GM21447 (cell line): ENCODE data around the gene DDX51.

Experiments
- ATAC-seq: cut with Tn5 transposase; IDR thresholded peaks from one replicate; pipeline ENCODE4 v1.9.1; 2021; ENCODE audit not compliant: unreplicated experiment

DDX51 gene

DNA sequence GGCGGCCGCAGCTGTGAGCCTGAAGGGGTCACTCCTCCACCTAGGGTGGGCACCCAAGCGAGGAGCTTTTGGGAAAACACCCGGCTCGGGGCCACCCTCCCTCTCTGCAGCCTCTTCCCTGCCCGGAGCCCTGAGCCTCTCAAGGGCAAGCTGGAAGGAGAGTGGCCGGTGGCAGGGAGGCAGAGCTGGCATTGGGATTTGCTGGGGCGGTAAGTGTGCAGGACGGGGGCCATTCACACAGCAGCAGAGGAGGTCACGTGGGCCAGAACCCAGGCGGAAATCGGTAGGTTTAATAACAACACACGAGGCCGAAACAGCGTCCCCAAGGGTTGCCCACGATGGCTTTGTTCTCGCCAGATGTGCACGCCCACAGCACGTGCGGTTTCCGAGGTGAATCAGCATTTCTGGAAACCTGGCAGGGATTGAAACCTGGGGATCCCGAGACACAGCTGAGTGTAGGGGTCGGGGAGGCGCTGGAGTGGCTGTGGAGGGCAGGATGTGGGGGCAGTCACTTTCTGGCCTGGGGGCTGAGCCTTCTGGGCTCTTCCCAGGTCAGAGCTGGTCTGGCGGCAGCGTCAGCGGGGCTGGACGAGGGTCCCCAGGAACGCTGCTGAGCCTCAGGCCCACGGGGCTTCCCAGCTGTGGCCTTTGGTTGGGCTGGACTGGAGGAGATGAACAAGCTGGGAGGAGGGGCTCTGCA is 23.6 kb upstream of the DDX51 start:
- no peak for ATAC-seq

- no peak for ATAC-seq
These were observed 22.9 kb upstream of the DDX51 start for GRCh38 chr12:132166801-132167591.

- no peak for ATAC-seq
These were observed 22.0 kb upstream of the DDX51 start for GRCh38 chr12:132166093-132166492.

GRCh38 chr12:132165584-132165983 is 21.5 kb upstream of the DDX51 start:
- ATAC-seq, result no peak

- no peak for ATAC-seq
These were observed 20.3 kb upstream of the DDX51 start for GRCh38 chr12:132164426-132164825.

DNA sequence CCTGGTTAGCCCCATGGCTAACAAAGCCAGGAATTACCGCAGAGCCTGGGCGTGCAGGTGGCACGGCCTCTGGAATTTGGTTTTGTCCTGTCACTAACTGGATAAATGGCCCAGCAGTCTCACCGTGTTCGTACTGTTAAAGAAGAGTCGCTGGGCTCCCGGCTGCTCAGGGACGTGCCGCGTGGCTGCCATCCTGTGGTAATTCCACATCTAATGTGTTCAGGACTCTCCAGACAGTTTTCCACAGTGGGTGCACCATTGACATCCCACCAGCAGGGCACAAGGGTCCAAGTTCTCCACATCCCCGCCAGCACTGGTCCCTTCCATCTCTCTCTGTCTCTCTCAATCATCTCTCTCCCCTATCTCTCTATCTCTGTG is 19.8 kb upstream of the DDX51 start:
- ATAC-seq, result no peak

DNA sequence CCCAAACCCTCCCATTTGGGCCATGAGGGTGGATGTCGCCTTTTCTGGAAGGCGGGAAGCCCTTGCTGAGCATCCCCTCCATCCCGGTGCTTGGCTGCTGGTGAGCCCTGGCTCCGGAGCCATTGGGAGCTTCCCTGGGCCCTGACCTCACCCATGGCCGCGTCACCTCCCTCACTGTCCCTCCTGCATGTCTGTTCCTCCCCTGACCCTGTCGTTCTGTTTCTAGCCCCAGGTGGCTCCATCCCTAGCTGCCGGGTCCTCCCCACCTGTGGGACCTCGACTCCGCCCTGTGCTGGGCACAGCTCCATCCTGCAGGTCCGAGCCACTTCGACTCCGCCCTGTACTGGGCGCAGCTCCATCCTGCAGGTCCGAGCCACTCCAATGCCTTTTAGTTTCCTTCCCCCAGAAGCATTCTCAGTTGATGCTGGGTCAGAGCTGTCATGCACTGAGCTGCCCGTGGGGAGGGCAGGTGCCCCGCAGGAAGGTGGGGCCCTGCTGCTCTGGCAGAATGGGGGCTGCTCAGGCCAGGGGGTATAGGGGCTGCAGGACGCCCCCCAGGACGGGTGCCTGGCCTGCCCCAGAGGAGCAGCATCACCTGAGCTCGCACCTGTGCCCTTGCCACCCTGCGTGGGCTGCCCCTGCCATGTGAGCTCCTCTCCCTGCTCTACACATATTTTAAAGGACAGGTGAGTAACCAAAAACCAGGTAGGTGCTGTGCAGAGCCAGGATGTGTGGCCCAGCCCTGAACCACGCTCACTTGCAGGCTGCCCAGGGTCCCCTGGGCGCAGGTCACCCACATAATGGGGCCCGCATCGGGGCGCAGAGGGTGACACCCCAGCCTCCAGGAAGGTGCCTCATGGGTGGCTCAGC is 19.2 kb upstream of the DDX51 start:
- no peak for ATAC-seq

DNA sequence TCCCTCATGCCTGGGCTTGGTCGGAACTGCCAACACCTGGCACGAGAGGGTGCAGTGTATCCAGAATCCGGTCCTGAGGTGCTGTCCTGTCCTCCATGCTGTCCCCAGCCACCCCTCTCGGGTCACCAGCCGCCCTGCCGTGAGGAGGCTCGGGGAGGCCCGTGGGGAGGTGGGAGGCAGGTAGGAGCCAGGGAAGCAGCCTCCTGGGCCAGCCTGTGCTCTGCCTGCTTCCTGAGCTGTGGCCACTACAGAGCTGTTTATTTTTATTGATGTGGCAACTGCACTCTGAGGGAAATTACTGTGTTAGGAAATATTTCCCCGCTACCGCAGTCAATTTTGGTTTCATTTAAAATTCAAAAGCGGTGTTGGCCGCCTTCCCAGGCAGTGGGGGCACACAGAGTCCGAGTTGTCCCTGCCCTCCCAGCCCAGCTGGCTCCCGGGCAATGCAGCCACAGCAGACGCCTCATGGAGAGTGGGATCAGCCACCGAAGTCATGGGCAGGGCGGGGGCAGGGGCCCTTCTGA is 18.5 kb upstream of the DDX51 start:
- ATAC-seq, result no peak

DNA sequence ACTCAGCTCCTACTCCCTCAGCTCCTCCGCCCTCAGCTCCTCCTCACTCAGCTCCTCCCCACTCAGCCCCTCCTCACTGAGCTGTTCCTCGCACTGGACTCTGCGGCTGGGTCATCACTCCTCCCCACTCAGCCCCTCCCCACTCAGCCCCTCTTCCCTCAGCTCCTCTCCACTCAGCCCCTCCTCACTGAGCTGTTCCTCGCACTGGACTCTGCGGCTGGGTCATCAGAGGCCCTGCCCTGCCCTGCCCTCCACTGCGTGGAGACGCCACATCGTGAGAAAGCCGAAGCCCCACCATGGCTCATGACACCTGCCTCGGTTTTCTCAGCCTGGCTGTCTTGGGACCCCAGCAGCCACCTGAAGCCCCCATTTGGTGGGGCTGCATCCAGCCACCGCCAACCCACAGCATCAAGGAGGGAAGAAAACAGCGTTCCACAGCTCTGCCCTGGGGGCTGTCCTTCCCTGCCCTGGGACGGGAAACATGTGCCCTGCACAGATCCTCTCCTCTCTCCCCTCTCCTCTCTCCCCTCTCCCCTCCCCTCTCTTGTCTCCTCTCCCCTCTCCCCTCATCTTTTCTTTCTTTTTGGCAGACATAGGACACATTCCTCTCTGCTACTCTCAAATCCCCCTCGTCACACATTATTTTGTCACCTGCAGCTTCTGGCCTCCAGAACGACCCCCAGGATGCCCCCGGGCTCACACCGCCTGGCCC is 17.8 kb upstream of the DDX51 start:
- no peak for ATAC-seq

GRCh38 chr12:132161036-132161781 is 17.1 kb upstream of the DDX51 start:
- no peak for ATAC-seq

GRCh38 chr12:132160601-132161035 is 16.5 kb upstream of the DDX51 start:
- no peak for ATAC-seq

DNA sequence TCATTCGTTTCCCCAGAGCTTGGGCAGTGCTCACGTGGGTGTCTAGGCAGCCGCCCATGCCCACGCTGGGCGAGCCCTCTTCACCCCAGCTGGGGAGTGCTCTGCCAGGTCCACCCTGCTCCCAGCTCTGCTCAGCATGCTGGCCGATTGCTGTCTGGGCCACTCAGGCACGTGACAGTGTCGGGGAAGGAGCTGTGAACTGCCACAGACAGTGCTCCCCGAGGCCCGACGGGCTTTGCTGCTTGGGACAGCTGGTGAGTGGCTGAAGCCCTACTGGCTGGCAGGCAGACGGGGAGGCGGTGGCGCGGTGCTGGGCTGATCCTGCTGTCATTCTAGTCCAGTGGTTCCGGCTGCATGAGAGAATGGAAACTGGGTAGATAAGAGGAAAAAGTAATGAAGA is 15.9 kb upstream of the DDX51 start:
- ATAC-seq, result no peak

DNA sequence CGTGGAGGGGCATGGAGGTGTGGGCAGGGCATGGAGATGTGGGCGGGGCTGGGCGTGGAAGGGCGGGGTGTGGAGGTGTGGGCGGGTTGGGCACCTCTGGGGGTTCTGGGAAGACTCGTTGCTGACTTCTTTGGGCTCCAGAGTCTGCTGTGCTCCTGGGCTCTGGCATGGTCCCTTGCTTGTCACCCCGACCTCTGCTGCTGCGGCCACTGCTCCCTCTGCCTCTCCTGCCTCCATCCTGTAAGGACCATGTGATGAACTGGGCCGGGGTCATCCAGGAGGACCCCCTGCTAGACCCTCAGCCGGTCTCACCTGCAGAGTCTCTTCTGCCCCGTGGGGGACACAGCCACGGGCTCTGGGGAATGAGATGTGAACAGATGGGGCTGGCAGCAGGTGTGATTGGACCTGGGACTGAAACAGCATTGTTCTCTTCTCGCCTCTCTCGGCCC is 15.5 kb upstream of the DDX51 start:
- ATAC-seq, result no peak

GRCh38 chr12:132158677-132159554 is 14.8 kb upstream of the DDX51 start:
- no peak for ATAC-seq

DNA sequence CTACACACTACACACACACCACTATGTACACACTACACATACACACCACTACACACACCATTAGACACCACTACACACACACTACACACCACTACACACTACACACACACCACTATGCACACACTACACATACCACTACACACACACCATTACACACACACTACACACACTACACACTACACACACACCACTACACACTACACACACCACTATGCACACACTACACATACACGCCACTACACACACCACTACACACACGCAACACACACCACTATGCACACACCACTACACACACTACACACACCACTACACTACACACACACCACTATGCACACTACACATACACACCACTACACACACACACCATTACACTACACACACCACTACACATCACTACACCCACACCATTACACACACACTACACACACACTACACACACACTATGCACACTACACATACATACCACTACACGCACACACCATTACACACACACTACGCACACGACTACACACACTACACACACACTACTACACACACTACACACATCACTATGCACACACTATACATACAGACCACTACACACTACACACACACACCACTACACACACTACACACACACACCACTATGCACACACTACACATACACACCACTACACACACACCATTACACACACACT is 13.8 kb upstream of the DDX51 start:
- no peak for ATAC-seq

- no peak for ATAC-seq
These were observed 12.6 kb upstream of the DDX51 start for GRCh38 chr12:132156573-132157325.

GRCh38 chr12:132155771-132156572 is 11.9 kb upstream of the DDX51 start:
- ATAC-seq, result no peak
